ENCODE measurements around the gene KLC4.

The KLC4 gene

DNA sequence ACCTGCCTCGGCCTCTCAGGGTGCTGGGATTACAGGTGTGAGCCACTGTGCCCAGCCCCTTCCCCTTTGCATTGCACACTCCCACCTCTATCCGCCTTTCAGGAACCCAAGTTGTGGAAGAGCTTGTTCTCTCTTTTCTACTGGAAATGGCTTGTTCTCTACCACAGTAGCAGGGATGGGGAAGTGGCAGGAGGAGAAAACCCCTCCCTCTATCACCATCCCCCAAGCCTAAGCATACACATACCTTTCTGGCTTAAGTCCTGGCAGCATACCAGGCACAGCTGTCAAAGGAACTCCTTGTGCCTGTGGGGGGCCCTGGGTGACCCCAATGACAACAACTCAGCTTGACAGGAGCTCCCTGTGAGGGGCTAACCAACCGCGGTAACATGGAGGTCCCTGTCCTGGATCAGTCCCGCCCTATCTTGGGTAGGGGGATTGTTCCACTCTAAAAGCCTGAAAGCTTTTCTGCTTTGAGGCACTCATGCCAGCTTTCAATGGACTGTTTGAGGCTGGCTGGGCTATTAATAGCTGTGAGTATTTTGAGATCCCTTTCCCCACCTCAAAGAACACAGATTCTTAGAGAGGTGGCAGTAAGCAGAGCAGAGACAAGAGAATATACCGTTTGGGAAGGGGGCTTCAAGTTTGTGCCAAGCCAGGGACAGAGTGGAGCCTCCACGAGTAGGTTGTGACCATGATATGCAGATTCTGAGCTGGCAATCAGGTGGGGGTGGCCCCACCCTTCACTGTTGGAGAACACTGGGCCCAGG lies 43.1 kb upstream of the KLC4 start:
- TF ChIP-seq, protein P1, sequence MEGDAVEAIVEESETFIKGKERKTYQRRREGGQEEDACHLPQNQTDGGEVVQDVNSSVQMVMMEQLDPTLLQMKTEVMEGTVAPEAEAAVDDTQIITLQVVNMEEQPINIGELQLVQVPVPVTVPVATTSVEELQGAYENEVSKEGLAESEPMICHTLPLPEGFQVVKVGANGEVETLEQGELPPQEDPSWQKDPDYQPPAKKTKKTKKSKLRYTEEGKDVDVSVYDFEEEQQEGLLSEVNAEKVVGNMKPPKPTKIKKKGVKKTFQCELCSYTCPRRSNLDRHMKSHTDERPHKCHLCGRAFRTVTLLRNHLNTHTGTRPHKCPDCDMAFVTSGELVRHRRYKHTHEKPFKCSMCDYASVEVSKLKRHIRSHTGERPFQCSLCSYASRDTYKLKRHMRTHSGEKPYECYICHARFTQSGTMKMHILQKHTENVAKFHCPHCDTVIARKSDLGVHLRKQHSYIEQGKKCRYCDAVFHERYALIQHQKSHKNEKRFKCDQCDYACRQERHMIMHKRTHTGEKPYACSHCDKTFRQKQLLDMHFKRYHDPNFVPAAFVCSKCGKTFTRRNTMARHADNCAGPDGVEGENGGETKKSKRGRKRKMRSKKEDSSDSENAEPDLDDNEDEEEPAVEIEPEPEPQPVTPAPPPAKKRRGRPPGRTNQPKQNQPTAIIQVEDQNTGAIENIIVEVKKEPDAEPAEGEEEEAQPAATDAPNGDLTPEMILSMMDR (IDR thresholded peaks at IDR 0.05; ENCODE audit: low read depth, low read length) = no peak
- H3K4me3 ChIP-seq (ENCODE audit: low read depth, low read length) = no peak overlapping the region

- H3K4me3 ChIP-seq (ENCODE audit: low read depth, low read length) = no peak overlapping the region
- TF ChIP-seq, protein P1 (IDR thresholded peaks at IDR 0.05; ENCODE audit: low read depth, low read length) = no peak
Observed at GRCh38 chr6:43016943-43017334, 42.5 kb upstream of the KLC4 start.

DNA sequence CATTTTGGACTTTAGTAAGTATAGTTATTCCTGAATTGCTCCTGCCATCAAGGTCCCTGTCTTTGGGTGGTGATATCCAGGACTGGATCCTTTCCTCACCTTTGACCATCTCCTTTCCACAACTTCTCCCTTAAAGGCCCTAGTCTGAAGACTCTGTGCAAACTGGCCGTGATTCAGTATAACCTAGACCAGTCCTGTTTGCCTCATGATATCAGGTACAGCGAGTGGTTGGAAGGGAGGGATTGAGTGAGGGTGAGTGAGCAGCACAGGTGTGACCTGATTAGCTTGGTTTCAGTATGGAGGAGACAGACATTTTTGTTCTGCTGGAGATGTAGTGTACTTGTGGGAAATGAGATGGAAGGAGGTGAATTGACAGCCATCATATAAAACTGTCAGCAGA lies 40.3 kb upstream of the KLC4 start:
- TF ChIP-seq, protein P1 (IDR thresholded peaks at IDR 0.05; ENCODE audit: low read depth, low read length) = no peak
- no peak overlapping the region for H3K4me3 ChIP-seq (ENCODE audit: low read depth, low read length)

GRCh38 chr6:43020052-43020705 lies 39.3 kb upstream of the KLC4 start:
- TF ChIP-seq, protein P1 (IDR thresholded peaks at IDR 0.05; ENCODE audit: low read depth, low read length) = no peak
- no peak overlapping the region for H3K4me3 ChIP-seq (ENCODE audit: low read depth, low read length)

DNA sequence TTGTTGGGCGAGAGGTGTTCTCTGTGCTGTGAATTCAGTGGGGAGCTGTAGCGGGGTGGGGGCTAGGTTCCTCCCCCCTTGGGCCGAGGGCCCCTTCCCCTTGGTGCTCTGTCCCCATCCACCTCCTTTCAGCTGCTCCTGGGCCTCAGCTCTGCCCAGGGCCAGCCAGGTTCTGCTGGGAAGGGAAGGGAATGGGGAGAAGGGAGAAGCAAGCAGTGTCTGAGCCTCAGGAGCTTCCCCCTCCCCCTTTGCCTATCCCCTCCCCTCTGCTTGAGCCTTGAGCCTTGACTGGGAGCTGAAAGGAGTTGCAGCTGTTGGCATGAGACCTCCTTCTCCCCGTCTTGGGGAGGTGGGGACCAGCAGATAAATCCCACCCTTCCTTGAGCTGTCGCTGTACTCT lies 38.6 kb upstream of the KLC4 start:
- TF ChIP-seq, protein P1 (IDR thresholded peaks at IDR 0.05; ENCODE audit: low read depth, low read length) = no peak
- peak overlapping the region; percentile 97 for H3K4me3 ChIP-seq (ENCODE audit: low read depth, low read length)

DNA sequence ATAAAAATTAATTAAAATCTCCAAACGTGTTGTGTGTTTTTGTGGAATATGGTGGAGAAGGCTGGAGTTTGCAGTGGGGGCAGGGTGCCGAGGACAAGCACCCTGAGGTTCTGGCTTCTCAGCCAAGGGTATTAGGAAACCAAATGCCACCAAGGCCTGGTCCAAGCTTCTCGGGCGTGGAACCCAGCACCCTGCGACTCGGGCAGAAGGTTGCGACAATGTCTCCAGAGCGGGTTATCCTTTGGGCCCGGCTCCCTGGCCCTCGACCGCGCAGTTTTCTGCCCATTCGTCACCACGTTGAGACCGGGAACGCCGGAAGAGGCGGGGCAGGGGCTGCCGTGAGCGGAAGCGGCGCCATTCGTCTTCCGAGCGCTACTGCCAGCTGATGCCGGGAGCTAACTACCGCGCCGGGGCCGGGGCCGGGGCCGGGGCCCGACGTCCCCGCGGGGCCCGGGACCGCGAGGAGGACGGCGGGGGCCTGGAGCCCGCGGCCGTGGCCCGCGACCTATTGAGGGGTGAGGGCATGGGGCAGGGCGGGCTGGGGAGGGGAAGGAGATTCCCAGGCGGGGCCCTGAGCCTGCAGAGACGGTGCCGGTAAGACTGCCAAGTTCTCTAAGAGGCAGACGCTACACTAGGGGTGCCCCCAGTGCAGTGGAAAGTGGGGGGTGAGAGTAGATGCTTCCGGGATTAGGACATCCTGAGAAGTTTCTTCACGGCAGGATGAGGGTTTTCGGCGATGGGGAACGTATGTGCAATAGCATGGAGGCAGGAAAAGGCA lies 38.0 kb upstream of the KLC4 start, which contains the start of gene RRP36:
Gene RRP36, plus strand, starts transcription at position 354 of the 778 bp plus-strand sequence. Its CDS starts 32 bp downstream, at position 386.
- peak within 1 kb of the TSS; percentile 97 for H3K4me3 ChIP-seq (ENCODE audit: low read depth, low read length)
- TF ChIP-seq, protein P1 (IDR thresholded peaks at IDR 0.05; ENCODE audit: low read depth, low read length) = no peak

All from WI38 (cell line).